Measurements from ENCODE around the gene GJB5. TPM values are rescaled to one million over a fixed set of nuclear protein-coding genes. Genes with fewer than 3 reads are reported as not detected.
"Not testable (repeated sequence)": the region's sequence is repeated elsewhere in the genome, so short reads cannot be mapped to it uniquely, and the experiment has no call there.

GJB5 gene
- polyA plus RNA-seq, 1 donor: 0.15 TPM

DNA sequence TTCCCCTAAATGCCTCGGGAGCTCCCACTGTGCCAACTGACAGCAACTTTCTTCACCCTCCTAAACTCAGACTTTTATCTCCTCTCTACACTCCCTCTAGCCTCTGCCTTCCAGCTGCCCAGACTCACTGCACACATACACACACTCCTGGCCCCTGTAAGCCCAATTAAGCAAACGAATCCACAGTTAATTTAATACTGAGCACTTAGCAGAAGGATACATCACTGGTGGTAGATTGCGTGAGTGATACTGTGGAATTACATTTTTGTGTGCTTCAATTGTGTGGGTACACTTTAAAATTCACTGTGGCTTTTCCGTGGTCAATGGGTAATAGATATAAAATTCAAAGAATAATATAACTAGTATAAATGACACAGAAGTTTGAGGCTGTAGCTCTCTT is 33.6 kb upstream of the GJB5 start:
- H3K27me3 ChIP-seq (ENCODE audit: control insufficient read depth, insufficient read depth, low read length): no peaks in the 10 kb centered on the region
- 83% methylated on average over 1 of the region's 4 CpGs for WGBS (ENCODE audit: insufficient coverage, low lambda C conversion rate)
- H3K9me3 ChIP-seq (ENCODE audit: control insufficient read depth, low read depth, low read length): no peaks in the 10 kb centered on the region
- H3K4me1 ChIP-seq (ENCODE audit: control insufficient read depth, insufficient read depth, low read length): no peaks in the 10 kb centered on the region
- no peak for DNase-seq
- no peak overlapping the region for H3K4me3 ChIP-seq (ENCODE audit: low read length)
- no peak overlapping the region for H3K27ac ChIP-seq (ENCODE audit: low read length)
- H3K36me3 ChIP-seq (ENCODE audit: control insufficient read depth, insufficient read depth, low read length): no peaks in the 10 kb centered on the region

DNA sequence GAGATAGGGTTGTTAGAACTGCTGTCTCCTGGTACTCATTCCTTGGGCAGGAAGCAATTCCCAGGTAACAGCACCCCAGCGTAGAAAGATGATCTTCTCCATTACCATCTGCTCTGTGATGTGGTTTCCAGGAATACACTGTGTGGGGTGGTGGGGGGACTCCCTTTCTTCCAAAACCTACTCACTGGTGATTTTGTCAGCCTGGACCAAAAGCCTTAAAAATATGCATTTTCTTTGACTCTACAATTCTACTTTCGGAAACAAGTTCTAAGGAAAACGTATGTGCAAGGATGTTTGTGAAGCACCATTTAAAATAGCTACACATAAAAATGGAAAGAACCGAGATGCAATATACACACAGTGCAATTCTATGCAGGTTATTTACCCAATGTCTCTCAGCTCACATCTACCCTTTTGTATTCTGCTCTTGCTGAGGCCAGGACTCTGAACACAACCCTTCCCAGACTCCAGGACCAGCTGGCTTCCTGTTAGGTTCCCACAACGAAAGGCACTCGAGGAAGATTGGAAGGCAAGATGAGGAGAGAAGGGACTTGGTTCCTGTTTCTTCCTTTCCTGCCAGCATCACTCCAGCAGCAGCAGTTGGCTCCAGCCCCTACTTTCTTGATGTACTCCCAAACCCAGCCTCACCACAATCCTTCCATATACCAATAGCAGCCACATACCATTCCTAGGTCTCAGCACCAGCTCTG is 33.0 kb upstream of the GJB5 start:
- Histone ChIP-seq H3K27ac (ENCODE audit: low read length) (no peak overlapping the region), H3K4me3 (ENCODE audit: low read length) (no peak overlapping the region), H3K4me1 (ENCODE audit: control insufficient read depth, insufficient read depth, low read length) (no peaks in the 10 kb centered on the region), H3K27me3 (ENCODE audit: control insufficient read depth, insufficient read depth, low read length) (no peaks in the 10 kb centered on the region), H3K9me3 (ENCODE audit: control insufficient read depth, low read depth, low read length) (no peaks in the 10 kb centered on the region), H3K36me3 (ENCODE audit: control insufficient read depth, insufficient read depth, low read length) (no peaks in the 10 kb centered on the region)
- WGBS (ENCODE audit: insufficient coverage, low lambda C conversion rate): no CpG with 5 or more reads among the region's 6 CpGs
- no peak for DNase-seq

DNA sequence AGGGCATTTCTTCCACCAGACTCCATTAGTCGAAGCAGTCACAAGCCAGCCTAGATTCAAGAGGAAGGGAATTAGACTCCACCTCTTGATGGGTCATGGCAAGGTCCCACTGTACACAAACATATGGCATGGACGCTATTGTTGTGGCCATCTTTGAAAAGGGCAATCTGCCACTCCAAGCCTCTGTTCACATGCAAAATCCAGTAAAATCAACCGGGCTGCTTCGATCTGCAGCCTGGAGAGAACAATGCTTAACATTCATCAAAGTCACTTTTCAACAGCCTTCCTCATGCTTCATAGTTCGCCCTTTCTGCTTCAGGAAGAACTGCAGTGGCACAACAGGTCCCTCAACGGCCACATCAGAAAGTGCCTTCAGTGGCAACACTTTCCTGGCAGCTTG is 28.0 kb upstream of the GJB5 start:
- Histone ChIP-seq H3K4me1 (ENCODE audit: control insufficient read depth, insufficient read depth, low read length) (no peaks in the 10 kb centered on the region), H3K27me3 (ENCODE audit: control insufficient read depth, insufficient read depth, low read length) (peaks cover 2% of the 10 kb centered on the region), H3K36me3 (ENCODE audit: control insufficient read depth, insufficient read depth, low read length) (no peaks in the 10 kb centered on the region), H3K27ac (ENCODE audit: low read length) (no peak overlapping the region), H3K9me3 (ENCODE audit: control insufficient read depth, low read depth, low read length) (no peaks in the 10 kb centered on the region), H3K4me3 (ENCODE audit: low read length) (no peak overlapping the region)
- no peak for DNase-seq
- no CpG with 5 or more reads among the region's 6 CpGs for WGBS (ENCODE audit: insufficient coverage, low lambda C conversion rate)

DNA sequence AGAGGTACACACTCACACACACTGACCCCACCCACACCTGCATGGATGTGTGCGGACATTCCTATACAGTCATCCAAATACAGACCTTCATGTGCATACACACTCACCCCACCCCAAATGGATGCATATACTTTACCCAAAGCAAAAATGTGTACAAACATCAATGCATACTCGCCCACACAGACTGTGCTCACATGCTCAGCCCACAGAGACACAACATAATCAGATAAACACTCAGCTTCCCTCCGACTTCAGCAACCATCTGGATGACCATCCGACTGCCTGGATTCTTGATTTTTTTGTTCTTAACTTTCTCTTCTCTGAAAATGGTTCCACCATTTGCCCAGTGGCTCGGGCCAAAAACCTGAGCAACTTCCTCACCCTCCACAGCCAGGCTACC is 24.4 kb upstream of the GJB5 start:
- Histone ChIP-seq H3K27me3 (ENCODE audit: control insufficient read depth, insufficient read depth, low read length) (peaks cover 2% of the 10 kb centered on the region), H3K27ac (ENCODE audit: low read length) (no peak overlapping the region), H3K4me1 (ENCODE audit: control insufficient read depth, insufficient read depth, low read length) (no peaks in the 10 kb centered on the region), H3K36me3 (ENCODE audit: control insufficient read depth, insufficient read depth, low read length) (no peaks in the 10 kb centered on the region), H3K9me3 (ENCODE audit: control insufficient read depth, low read depth, low read length) (no peaks in the 10 kb centered on the region), H3K4me3 (ENCODE audit: low read length) (no peak overlapping the region)
- WGBS (ENCODE audit: insufficient coverage, low lambda C conversion rate): 100% methylated on average over 1 of the region's 5 CpGs
- DNase-seq: no peak

DNA sequence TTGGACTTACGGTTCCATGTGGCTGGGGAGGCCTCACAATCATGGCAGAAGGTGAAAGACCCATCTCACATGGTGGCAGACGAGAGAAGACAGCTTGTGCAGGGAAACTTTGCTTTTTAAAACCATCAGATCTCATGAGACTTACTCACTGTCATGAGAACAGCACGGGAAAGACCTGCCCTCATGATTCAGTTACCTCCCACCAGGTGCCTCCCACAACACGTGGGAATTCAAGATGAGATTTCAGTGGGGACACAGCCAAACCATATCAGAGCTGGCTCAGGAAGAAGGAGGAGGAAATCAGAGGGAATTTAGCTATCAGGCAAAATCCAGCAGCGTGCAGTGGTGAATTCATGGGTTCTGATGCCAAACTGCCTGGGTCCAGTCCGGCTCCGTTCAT is 22.0 kb upstream of the GJB5 start:
- not testable (repeated sequence) for DNase-seq; H3K9me3 ChIP-seq (ENCODE audit: control insufficient read depth, low read depth, low read length); H3K36me3 ChIP-seq (ENCODE audit: control insufficient read depth, insufficient read depth, low read length); H3K4me3 ChIP-seq (ENCODE audit: low read length); H3K4me1 ChIP-seq (ENCODE audit: control insufficient read depth, insufficient read depth, low read length); H3K27ac ChIP-seq (ENCODE audit: low read length); H3K27me3 ChIP-seq (ENCODE audit: control insufficient read depth, insufficient read depth, low read length)
- WGBS (ENCODE audit: insufficient coverage, low lambda C conversion rate): no CpG with 5 or more reads among the region's 7 CpGs

DNA sequence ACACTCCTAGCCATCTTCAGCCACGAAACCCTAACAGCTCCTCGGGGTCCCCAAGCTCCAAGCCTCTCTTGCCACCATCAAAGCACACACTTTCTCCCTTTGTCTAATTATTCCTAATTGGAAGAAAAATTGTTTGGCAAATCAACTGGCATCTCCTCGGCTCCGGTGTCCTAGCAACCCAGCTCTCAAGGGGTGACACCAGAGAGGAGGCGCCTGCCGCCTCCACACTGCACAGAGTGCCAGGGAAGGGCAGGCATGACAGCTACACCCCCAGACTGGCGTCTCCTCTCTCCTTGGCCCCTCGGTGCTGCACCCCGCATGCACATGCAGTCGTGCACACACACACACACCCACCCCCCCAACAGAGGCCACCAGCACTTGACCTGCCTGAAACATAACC is 18.2 kb upstream of the GJB5 start:
- no peak for DNase-seq
- H3K27me3 ChIP-seq (ENCODE audit: control insufficient read depth, insufficient read depth, low read length): no peaks in the 10 kb centered on the region
- H3K27ac ChIP-seq (ENCODE audit: low read length): no peak overlapping the region
- no CpG with 5 or more reads among the region's 10 CpGs for WGBS (ENCODE audit: insufficient coverage, low lambda C conversion rate)
- no peaks in the 10 kb centered on the region for H3K36me3 ChIP-seq (ENCODE audit: control insufficient read depth, insufficient read depth, low read length)
- peaks cover 3% of the 10 kb centered on the region for H3K4me1 ChIP-seq (ENCODE audit: control insufficient read depth, insufficient read depth, low read length)
- H3K4me3 ChIP-seq (ENCODE audit: low read length): no peak overlapping the region
- no peaks in the 10 kb centered on the region for H3K9me3 ChIP-seq (ENCODE audit: control insufficient read depth, low read depth, low read length)

DNA sequence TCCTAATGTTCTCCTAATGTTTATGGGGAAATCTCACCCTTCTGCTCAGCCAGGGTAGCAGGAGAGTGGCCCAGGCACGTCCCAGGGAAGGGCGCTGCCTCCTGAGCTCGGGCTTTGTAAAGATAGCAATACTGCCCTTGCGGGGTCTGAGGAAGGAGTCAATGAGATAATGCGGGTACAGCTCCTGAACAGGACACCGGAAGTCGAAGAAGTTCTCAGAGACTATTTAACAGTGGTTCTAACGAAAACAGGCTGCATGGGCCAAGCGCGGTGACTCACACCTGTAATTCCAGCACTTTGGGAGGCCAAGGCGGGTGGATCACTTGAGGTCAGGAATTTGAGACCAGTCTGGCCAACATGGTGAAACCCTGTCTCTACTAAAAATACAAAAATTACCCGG is 17.6 kb upstream of the GJB5 start:
- H3K27me3 ChIP-seq (ENCODE audit: control insufficient read depth, insufficient read depth, low read length); H3K36me3 ChIP-seq (ENCODE audit: control insufficient read depth, insufficient read depth, low read length); DNase-seq; H3K4me1 ChIP-seq (ENCODE audit: control insufficient read depth, insufficient read depth, low read length); H3K27ac ChIP-seq (ENCODE audit: low read length); H3K9me3 ChIP-seq (ENCODE audit: control insufficient read depth, low read depth, low read length); H3K4me3 ChIP-seq (ENCODE audit: low read length): not testable (repeated sequence)
- WGBS (ENCODE audit: insufficient coverage, low lambda C conversion rate): no CpG with 5 or more reads among the region's 12 CpGs

DNA sequence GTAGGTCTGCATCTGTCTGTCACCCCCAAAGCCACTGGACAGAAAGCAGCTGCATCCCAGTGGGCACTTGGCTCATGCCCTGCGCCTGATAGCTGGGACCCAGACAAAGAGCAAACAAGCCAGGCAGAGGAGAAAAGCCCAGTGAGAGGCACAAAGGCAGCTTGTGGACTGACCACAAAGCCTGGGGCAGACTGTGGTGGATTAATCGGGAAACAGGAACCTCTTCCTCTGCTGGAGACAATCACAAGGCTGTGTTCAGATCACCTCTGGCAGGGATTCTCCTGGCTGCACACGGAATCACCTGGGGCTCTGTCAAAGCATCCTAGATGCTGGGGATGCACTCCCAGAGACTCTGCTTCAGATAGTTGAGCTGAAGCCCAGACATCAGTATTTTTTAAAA is 15.2 kb upstream of the GJB5 start:
- H3K27me3 ChIP-seq (ENCODE audit: control insufficient read depth, insufficient read depth, low read length): no peaks in the 10 kb centered on the region
- H3K4me3 ChIP-seq (ENCODE audit: low read length): no peak overlapping the region
- H3K36me3 ChIP-seq (ENCODE audit: control insufficient read depth, insufficient read depth, low read length): no peaks in the 10 kb centered on the region
- peaks cover 18% of the 10 kb centered on the region for H3K4me1 ChIP-seq (ENCODE audit: control insufficient read depth, insufficient read depth, low read length)
- DNase-seq: no peak
- H3K27ac ChIP-seq (ENCODE audit: low read length): no peak overlapping the region
- no peaks in the 10 kb centered on the region for H3K9me3 ChIP-seq (ENCODE audit: control insufficient read depth, low read depth, low read length)
- no CpG with 5 or more reads among the region's 3 CpGs for WGBS (ENCODE audit: insufficient coverage, low lambda C conversion rate)

DNA sequence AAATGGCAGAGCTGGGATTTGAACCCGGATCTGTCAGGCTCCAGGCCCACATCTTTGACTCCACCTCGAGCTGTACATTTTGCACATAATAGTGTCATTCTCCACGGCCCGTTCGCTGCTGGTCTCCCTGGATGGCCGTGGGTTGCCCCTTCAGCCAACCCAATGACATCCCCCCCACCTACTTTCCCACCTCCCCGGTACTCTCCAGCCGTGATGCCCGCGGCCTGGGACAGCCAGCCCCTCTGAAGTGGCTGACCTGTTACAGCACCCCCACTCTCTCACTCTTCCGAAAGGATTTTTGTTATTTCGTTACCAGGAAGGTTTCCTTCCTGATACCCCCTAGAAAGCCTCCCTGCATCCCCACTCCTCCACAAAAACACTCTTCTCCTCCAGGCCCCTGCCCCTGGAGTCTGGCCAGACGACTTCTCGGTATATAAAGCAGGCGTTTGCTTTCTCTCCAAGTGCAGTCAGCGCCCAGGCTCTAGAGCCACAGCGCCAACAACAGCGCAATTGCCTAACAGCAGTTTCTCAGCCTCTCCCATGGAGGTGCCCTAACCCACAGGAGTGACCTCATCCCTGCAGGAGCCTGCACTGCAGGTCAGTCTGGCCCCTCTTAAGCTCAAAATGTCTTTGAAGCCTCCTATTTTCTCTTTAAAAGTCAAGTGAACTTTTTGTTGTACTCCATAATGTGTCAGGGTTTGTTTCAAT is 14.5 kb upstream of the GJB5 start:
- Histone ChIP-seq H3K27me3 (ENCODE audit: control insufficient read depth, insufficient read depth, low read length) (no peaks in the 10 kb centered on the region), H3K9me3 (ENCODE audit: control insufficient read depth, low read depth, low read length) (no peaks in the 10 kb centered on the region), H3K27ac (ENCODE audit: low read length) (no peak overlapping the region), H3K4me1 (ENCODE audit: control insufficient read depth, insufficient read depth, low read length) (peaks cover 18% of the 10 kb centered on the region), H3K36me3 (ENCODE audit: control insufficient read depth, insufficient read depth, low read length) (no peaks in the 10 kb centered on the region), H3K4me3 (ENCODE audit: low read length) (no peak overlapping the region)
- no CpG with 5 or more reads among the region's 18 CpGs for WGBS (ENCODE audit: insufficient coverage, low lambda C conversion rate)
- peak; percentile 25 to 40 for DNase-seq

DNA sequence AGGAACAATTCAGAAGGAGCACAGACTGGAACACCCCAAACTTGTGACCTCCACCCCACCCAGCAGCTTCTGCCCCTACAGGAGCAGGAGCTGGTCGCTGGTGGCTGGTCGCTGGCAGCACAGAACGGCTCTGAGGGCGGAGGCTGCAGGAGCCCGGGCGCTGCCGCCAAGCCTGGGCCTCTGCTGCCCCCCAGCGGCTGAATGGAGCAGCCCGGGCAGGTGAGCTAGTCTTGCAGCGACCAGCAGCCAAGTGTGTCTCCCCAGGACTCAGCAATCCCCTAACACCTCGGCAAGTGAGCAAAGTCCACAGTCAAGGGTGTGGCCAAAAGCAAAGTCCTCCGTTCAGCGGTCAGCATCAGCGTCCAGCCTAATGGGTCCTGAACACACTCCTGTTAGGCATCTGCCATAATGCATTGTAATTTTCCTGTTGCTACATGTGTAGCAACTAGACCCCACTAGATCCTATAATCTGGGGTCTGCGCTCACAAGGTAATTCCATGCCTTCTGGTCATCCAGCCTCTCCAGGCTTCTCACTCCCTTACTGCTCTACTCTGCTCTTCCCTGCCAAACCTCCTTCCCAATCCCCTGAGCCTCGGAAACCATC is 12.1 kb upstream of the GJB5 start:
- Histone ChIP-seq H3K36me3 (ENCODE audit: control insufficient read depth, insufficient read depth, low read length) (no peaks in the 10 kb centered on the region), H3K9me3 (ENCODE audit: control insufficient read depth, low read depth, low read length) (no peaks in the 10 kb centered on the region), H3K4me3 (ENCODE audit: low read length) (no peak overlapping the region), H3K4me1 (ENCODE audit: control insufficient read depth, insufficient read depth, low read length) (peaks cover 21% of the 10 kb centered on the region), H3K27me3 (ENCODE audit: control insufficient read depth, insufficient read depth, low read length) (no peaks in the 10 kb centered on the region), H3K27ac (ENCODE audit: low read length) (peak overlapping the region; percentile 52)
- DNase-seq: peak; percentile 88 to 93
- 60% methylated on average over 1 of the region's 16 CpGs for WGBS (ENCODE audit: insufficient coverage, low lambda C conversion rate)
